Effector memory CD4-positive, alpha-beta T cell (primary cell): ENCODE results near the gene PCGF3.

ENCODE experiments used
- DNase-seq, 3 donors: peaks; one replicate each; pipeline ENCODE4 v3.0.0-alpha.2; 2020
- H3K27ac ChIP-seq: 2 replicates; pipeline ENCODE4 v1.7.0; 2013; ENCODE audit warnings: mild to moderate bottlenecking, low read length, moderate library complexity; ENCODE audit not compliant: insufficient read depth, poor library complexity, severe bottlenecking
- H3K27me3 ChIP-seq: replicated peaks from 2 replicates; pipeline ENCODE4 v1.7.0; 2013; ENCODE audit warnings: mild to moderate bottlenecking, low read length; ENCODE audit not compliant: insufficient read depth, control insufficient read depth, poor library complexity, severe bottlenecking
- H3K36me3 ChIP-seq: 2 replicates; pipeline ENCODE4 v1.7.0; 2013; ENCODE audit warnings: mild to moderate bottlenecking, low read length, moderate library complexity; ENCODE audit not compliant: control insufficient read depth, insufficient read depth
- H3K4me1 ChIP-seq: 2 replicates; pipeline ENCODE4 v1.7.0; 2013; ENCODE audit warnings: low read length, mild to moderate bottlenecking; ENCODE audit not compliant: control insufficient read depth, insufficient read depth, poor library complexity, severe bottlenecking
- H3K4me3 ChIP-seq: 2 replicates; pipeline ENCODE4 v1.7.0; 2013; ENCODE audit warnings: low read length, low read depth, mild to moderate bottlenecking; ENCODE audit not compliant: insufficient read depth, poor library complexity, severe bottlenecking
- H3K9me3 ChIP-seq: 2 replicates; pipeline ENCODE4 v1.7.0; 2013; ENCODE audit warnings: mild to moderate bottlenecking, low read length, moderate library complexity; ENCODE audit not compliant: control insufficient read depth
- total RNA-seq, 3 donors: gene quantifications; one replicate each; lab custom pipeline; 2026; lab: John Stamatoyannopoulos, UW

Gene PCGF3
- 39.3 to 63.3 (median 59.5) reads per million in 3 donors for total RNA-seq

GRCh38 chr4:705278-706082 is at the start of gene PCGF3:
Gene PCGF3, plus strand, starts transcription at chr4:705832. Its CDS starts 27,849 bp downstream, at chr4:733681.
- Histone ChIP-seq H3K9me3 (no peaks in the 10 kb centered on the region), H3K27ac (peak within 1 kb of the TSS; percentile 88), H3K4me3 (peak within 1 kb of the TSS; percentile 82), H3K4me1 (peaks cover 15% of the 10 kb centered on the region), H3K27me3 (no peaks in the 10 kb centered on the region), H3K36me3 (no peaks in the 10 kb centered on the region)
- DNase-seq = peak; percentile 91 to 96 (median 95)

- H3K27me3 ChIP-seq = no peaks in the 10 kb centered on the region
- H3K4me3 ChIP-seq = no peak overlapping the region
- DNase-seq = no peak
These were observed 48.9 kb upstream of the PCGF3 start for GRCh38 chr4:656436-657337.

GRCh38 chr4:657338-657833 is 48.2 kb upstream of the PCGF3 start:
- no peak for DNase-seq
- Histone ChIP-seq H3K9me3 (no peaks in the 10 kb centered on the region), H3K27me3 (no peaks in the 10 kb centered on the region), H3K36me3 (no peaks in the 10 kb centered on the region), H3K4me3 (no peak overlapping the region), H3K4me1 (peaks cover 3% of the 10 kb centered on the region), H3K27ac (no peak overlapping the region)

More at GRCh38 chr4:656436-657337, 48.9 kb upstream of the PCGF3 start:
- Histone ChIP-seq H3K36me3 (no peaks in the 10 kb centered on the region), H3K9me3 (no peaks in the 10 kb centered on the region), H3K4me1 (peaks cover 3% of the 10 kb centered on the region), H3K27ac (no peak overlapping the region)

GRCh38 chr4:657834-658667 is 47.6 kb upstream of the PCGF3 start:
- Histone ChIP-seq H3K36me3 (no peaks in the 10 kb centered on the region), H3K27me3 (no peaks in the 10 kb centered on the region), H3K4me1 (peaks cover 4% of the 10 kb centered on the region), H3K27ac (no peak overlapping the region), H3K4me3 (no peak overlapping the region), H3K9me3 (no peaks in the 10 kb centered on the region)
- no peak for DNase-seq

GRCh38 chr4:658681-659667 is 46.7 kb upstream of the PCGF3 start:
- Histone ChIP-seq H3K9me3 (no peaks in the 10 kb centered on the region), H3K36me3 (no peaks in the 10 kb centered on the region), H3K27ac (no peak overlapping the region), H3K4me3 (no peak overlapping the region), H3K4me1 (peaks cover 9% of the 10 kb centered on the region), H3K27me3 (no peaks in the 10 kb centered on the region)
- no peak for DNase-seq

GRCh38 chr4:659851-660250 is 45.8 kb upstream of the PCGF3 start:
- no peaks in the 10 kb centered on the region for H3K9me3 ChIP-seq
- DNase-seq = no peak
- H3K36me3 ChIP-seq = no peaks in the 10 kb centered on the region
- peaks cover 16% of the 10 kb centered on the region for H3K4me1 ChIP-seq
- H3K27me3 ChIP-seq = no peaks in the 10 kb centered on the region
- H3K27ac ChIP-seq = no peak overlapping the region
- no peak overlapping the region for H3K4me3 ChIP-seq

GRCh38 chr4:660401-660800 is 45.2 kb upstream of the PCGF3 start:
- H3K4me1 ChIP-seq = peaks cover 18% of the 10 kb centered on the region
- no peaks in the 10 kb centered on the region for H3K36me3 ChIP-seq
- no peaks in the 10 kb centered on the region for H3K27me3 ChIP-seq
- H3K27ac ChIP-seq = no peak overlapping the region
- H3K9me3 ChIP-seq = no peaks in the 10 kb centered on the region
- no peak overlapping the region for H3K4me3 ChIP-seq
- DNase-seq = no peak

- DNase-seq = no peak
- Histone ChIP-seq H3K4me1 (peaks cover 18% of the 10 kb centered on the region), H3K27ac (no peak overlapping the region), H3K9me3 (no peaks in the 10 kb centered on the region), H3K27me3 (no peaks in the 10 kb centered on the region), H3K36me3 (no peaks in the 10 kb centered on the region), H3K4me3 (no peak overlapping the region)
These were observed 44.4 kb upstream of the PCGF3 start for GRCh38 chr4:661231-661630.
